Activated CD4-positive, alpha-beta T cell treated with anti-CD3 and anti-CD28 coated beads, Interleukin-2, amount 50 U/mL, for 48 hours (primary cell): Measurements from ENCODE around the gene LBR.

Source experiments
- DNase-seq, 2 experiments: peaks; one replicate each; pipeline ENCODE4 v3.0.0-alpha.2; 2020

The LBR gene

DNA sequence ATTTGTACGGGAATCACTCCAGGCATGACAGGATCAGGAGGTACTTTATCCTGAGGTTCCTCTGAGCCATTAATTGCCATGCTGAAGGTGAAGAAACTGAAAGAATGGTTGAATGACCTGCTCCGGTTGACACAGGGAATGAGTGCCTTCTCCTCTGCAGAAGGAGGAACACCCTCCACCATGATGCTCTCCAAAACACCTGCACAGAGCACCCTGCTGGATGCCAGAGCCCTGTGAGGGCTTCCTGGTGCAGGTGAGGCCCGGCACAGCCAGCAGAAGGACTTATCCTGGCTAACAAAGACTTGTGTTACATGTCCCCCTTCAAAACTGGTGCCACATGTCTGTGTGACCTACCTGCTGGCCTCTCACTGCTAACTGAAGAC, 14.3 kb upstream of the LBR start:
- DNase-seq: no peak

- DNase-seq: no peak
These were observed 13.7 kb upstream of the LBR start for GRCh38 chr1:225441314-225442122.

DNA sequence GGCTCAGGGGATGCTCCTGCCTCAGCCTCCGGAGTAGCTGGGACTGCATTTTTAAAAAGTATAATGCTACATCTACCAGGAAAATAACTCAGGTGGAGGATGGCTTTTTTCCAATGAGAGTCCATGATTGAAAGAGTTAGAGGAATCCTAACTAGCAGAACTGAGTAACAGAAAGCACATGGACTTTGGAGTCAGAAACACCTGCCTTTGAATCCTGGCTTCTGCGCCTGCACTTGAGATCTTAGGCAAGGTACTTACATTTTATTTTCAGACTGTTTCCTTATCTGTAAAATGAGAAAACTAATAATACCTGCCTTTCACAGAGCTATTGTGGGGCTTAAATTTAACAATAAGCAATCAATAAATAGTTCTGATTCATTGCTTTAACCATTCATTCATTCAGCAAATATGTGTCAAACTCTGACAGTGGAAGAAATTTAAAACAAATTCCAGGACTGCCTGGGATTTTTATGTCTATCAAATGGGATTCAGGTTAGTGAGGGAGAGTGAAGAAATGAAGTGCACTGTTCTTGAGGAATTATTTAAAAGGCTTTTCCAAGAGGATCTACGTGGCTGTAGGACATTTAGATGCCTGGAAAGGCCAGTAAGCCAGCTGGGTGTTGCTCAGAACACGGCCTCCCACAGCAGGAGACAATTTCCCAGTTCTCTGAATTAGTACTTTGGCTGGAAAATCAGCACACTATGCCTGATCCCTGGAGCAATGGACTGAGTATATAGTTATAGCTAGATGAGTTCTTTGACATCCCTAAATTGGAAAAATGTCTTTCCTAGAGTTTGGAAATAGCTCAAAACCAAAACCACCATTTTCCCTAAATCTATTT, 12.8 kb upstream of the LBR start:
- no peak for DNase-seq

DNA sequence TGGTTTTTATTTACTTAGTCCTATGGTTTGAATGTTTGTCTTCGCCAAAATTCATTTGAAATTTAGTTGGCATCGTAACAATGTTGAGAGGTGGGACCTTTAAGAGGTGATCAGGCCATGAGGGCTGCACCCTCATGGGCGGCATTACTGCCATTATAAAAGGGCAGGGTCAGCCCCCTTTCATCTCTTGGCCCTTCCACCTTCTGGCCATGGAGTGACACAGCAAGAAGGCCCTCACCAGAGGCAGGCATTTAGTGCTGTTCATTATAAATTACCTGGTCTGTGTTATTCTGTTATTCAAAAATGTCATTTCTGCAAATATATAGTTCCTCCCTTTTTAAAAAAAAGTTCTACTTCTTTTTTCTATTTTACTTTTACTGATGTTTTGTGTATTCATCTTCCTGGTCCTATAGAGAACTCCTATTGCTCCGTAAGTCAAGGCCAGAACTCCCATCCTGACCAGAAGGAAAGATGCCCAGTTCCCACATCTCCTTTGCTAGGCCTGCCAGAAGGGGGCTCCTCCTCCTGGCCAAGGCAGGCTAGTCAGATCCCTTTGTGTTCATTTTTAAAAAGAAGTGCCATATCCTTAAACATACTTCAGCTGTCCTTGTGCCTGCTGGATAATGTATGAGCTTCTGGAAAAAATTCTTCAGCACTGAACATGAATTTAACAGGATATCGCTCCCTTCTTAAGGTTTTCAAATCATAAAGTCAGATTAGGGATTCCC, 10.0 kb upstream of the LBR start:
- no peak for DNase-seq

GRCh38 chr1:225435957-225436392, 8.1 kb upstream of the LBR start:
- DNase-seq: no peak

GRCh38 chr1:225435487-225435886, 7.6 kb upstream of the LBR start:
- no peak for DNase-seq

GRCh38 chr1:225435076-225435475, 7.2 kb upstream of the LBR start:
- DNase-seq: no peak

GRCh38 chr1:225434046-225434445, 6.2 kb upstream of the LBR start:
- DNase-seq: no peak

DNA sequence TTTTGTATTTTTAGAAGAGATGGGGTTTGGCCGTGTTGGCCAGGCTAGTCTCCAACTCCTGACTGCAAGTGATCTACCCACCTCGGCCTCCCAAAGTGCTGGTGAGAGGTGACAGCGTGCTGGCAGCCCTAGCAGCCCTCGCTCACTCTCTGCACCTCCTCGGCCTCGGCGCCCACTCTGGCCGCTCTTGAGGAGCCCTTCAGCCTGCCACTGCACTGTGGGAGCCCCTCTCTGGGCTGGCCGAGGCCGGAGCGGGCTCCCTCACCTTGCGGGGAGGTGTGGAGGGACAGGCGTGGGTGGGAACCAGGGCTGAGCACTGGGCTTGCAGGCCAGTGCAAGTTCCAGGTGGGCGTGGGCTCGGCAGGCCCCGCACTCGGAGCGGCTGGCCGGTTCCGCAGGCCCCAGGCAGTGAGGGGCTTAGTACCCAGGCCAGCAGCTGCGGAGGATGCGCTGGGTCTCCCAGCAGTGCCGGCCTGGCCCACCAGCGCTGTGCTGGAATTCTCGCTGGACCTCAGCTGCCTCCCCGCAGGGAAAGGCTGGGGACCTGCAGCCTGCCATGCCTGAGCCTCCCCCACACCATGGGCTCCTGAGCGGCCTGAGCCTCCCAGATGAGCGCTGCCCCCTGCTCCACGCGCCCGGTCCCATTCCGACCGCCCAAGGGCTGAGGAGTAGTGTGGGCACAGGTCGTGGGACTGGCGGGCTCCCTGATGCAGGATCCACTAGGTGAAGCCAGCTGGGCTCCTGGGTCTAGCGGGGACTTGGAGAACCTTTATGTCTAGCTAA, 3.4 kb upstream of the LBR start:
- no peak for DNase-seq

GRCh38 chr1:225430301-225430700, 2.5 kb upstream of the LBR start:
- DNase-seq: no peak

DNA sequence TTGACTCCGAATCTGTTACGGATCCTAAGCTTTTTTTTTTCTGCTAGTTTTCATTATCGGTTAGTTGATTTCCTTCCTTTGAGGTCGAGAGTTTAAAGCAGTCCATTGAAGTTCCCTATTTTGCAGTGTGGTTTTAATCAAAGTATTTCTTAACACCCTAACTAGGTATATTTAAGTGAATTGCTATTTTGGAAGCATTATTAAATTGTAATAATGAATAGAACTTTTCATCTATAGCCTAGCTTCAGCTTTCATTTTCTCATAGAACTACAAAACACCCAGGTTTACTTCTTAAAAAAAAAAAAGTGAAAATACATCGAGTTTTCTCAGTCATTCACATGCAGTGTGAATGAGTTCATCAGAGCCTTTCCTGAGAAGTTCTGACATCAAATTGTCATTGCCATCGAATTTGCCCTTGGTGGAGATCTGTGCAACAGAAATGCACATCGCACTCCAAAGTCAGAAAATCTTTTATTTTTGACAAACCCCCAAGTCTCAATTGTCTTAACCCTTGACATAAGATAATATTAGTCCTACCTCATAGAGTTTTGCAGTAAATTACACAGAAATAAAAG, 1.1 kb upstream of the LBR start:
- DNase-seq: no peak

GRCh38 chr1:225428068-225428880, 436 bp upstream of the LBR start:
- DNase-seq: peak; percentile 87 to 91

- DNase-seq: peak; percentile 33 to 40
These were observed 1.2 kb downstream of the LBR start for GRCh38 chr1:225426395-225427234.

GRCh38 chr1:225425201-225425786, 2.5 kb downstream of the LBR start:
- DNase-seq: no peak

- no peak for DNase-seq
These were observed 3.2 kb downstream of the LBR start for GRCh38 chr1:225424562-225425200.

DNA sequence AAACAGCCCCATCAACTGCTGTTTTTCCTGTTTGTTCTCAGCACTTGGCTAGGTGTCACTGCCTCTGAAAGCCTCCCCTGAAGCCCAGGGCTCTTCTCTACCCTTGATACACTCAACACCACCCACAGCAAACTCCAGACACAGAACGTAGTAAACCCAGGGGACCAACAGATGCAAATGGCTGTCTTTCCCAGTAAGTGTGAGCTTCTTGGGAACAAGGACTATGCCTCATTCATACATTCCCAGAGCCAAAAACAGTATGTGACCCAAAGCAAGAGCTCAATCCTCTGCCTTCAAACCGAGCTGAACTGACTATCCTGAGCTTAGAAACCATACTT, 4.4 kb downstream of the LBR start:
- no peak for DNase-seq

- no peak for DNase-seq
These were observed 4.9 kb downstream of the LBR start for GRCh38 chr1:225422795-225423517.

GRCh38 chr1:225422031-225422605, 5.7 kb downstream of the LBR start:
- DNase-seq: no peak

- no peak for DNase-seq
These were observed 9.2 kb downstream of the LBR start for GRCh38 chr1:225418598-225418997.
